BLaER1 (cell line): ENCODE results near the gene AUTS2.
A peak's percentile ranks its signal among the peaks of the same experiment; 100 is the strongest.

ENCODE experiments used
- H3K27ac ChIP-seq: shearing (Covaris generic); formaldehyde crosslinking; 2 replicates; pipeline ENCODE4 v1.8.1; 2022
- H3K27me3 ChIP-seq: shearing (Covaris generic); formaldehyde crosslinking; 2 replicates; pipeline ENCODE4 v1.8.1; 2022
- H3K36me3 ChIP-seq: shearing (Covaris generic); formaldehyde crosslinking; 2 replicates; pipeline ENCODE4 v1.8.1; 2022
- H3K4me1 ChIP-seq: shearing (Covaris generic); formaldehyde crosslinking; 2 replicates; pipeline ENCODE4 v1.8.1; 2022
- H3K4me2 ChIP-seq: shearing (Covaris generic); formaldehyde crosslinking; 2 replicates; pipeline ENCODE4 v1.8.1; 2022
- H3K4me3 ChIP-seq: shearing (Covaris generic); formaldehyde crosslinking; 2 replicates; pipeline ENCODE4 v1.8.1; 2022
- H3K9ac ChIP-seq: shearing (Covaris generic); formaldehyde crosslinking; 2 replicates; pipeline ENCODE4 v1.8.1; 2022
- H3K9me3 ChIP-seq: shearing (Covaris generic); formaldehyde crosslinking; 2 replicates; pipeline ENCODE4 v1.8.1; 2022
- H4K20me1 ChIP-seq: shearing (Covaris generic); formaldehyde crosslinking; 2 replicates; pipeline ENCODE4 v1.8.1; 2022
- Cebpa-rat ChIP-seq: shearing (Covaris generic); IDR thresholded peaks from 2 replicates; pipeline ENCODE4 v1.8.1; 2022

Gene AUTS2

GRCh38 chr7:70717553-70718329 is 1119.5 kb downstream of the AUTS2 start:
- Histone ChIP-seq H4K20me1 (peaks cover 100% of the 10 kb centered on the region), H3K9me3 (peaks cover 8% of the 10 kb centered on the region), H3K4me1 (peaks cover 78% of the 10 kb centered on the region), H3K36me3 (peaks cover 81% of the 10 kb centered on the region), H3K27ac (peak overlapping the region; percentile 15; the same call in 1 of the 2 replicates), H3K4me3 (no peak overlapping the region), H3K4me2 (peak overlapping the region; percentile 52), H3K9ac (no peak overlapping the region), H3K27me3 (no peaks in the 10 kb centered on the region)
- TF ChIP-seq Cebpa-rat, result no peak

GRCh38 chr7:70719125-70719524 is 1120.8 kb downstream of the AUTS2 start:
- no peak for TF ChIP-seq Cebpa-rat
- Histone ChIP-seq H3K9me3 (peaks cover 4% of the 10 kb centered on the region; the same call in 1 of the 2 replicates), H3K9ac (no peak overlapping the region), H3K4me3 (no peak overlapping the region), H4K20me1 (peaks cover 100% of the 10 kb centered on the region), H3K27ac (no peak overlapping the region), H3K27me3 (no peaks in the 10 kb centered on the region), H3K4me1 (peaks cover 86% of the 10 kb centered on the region), H3K4me2 (peak overlapping the region; percentile 37; the same call in 1 of the 2 replicates), H3K36me3 (peaks cover 80% of the 10 kb centered on the region)

- peak overlapping the region; percentile 48 for H3K27ac ChIP-seq
- H4K20me1 ChIP-seq, result peaks cover 100% of the 10 kb centered on the region
- no peak overlapping the region for H3K4me3 ChIP-seq
- peaks cover 85% of the 10 kb centered on the region for H3K4me1 ChIP-seq
- H3K4me2 ChIP-seq, result peak overlapping the region; percentile 48
- peaks cover 79% of the 10 kb centered on the region for H3K36me3 ChIP-seq
- no peak for TF ChIP-seq Cebpa-rat
- no peaks in the 10 kb centered on the region for H3K9me3 ChIP-seq
- peak overlapping the region; percentile 22; the same call in 1 of the 2 replicates for H3K9ac ChIP-seq
- no peaks in the 10 kb centered on the region for H3K27me3 ChIP-seq
These were observed 1122.1 kb downstream of the AUTS2 start for GRCh38 chr7:70720191-70720873.

- peaks cover 85% of the 10 kb centered on the region for H3K4me1 ChIP-seq
- H4K20me1 ChIP-seq, result peaks cover 100% of the 10 kb centered on the region
These were observed 1123.2 kb downstream of the AUTS2 start for GRCh38 chr7:70721500-70721899.

GRCh38 chr7:70723339-70723738 is 1125.1 kb downstream of the AUTS2 start:
- Histone ChIP-seq H3K27ac (no peak overlapping the region), H3K9me3 (no peaks in the 10 kb centered on the region), H3K4me1 (peaks cover 85% of the 10 kb centered on the region), H3K4me3 (no peak overlapping the region), H3K36me3 (peaks cover 82% of the 10 kb centered on the region), H3K9ac (no peak overlapping the region), H4K20me1 (peaks cover 100% of the 10 kb centered on the region), H3K27me3 (no peaks in the 10 kb centered on the region), H3K4me2 (no peak overlapping the region)
- no peak for TF ChIP-seq Cebpa-rat

More at GRCh38 chr7:70721500-70721899, 1123.2 kb downstream of the AUTS2 start:
- Histone ChIP-seq H3K4me3 (no peak overlapping the region), H3K27ac (no peak overlapping the region), H3K27me3 (no peaks in the 10 kb centered on the region), H3K4me2 (no peak overlapping the region), H3K9ac (no peak overlapping the region), H3K36me3 (peaks cover 79% of the 10 kb centered on the region), H3K9me3 (no peaks in the 10 kb centered on the region)
- TF ChIP-seq Cebpa-rat, result no peak

GRCh38 chr7:70725448-70725847 is 1127.2 kb downstream of the AUTS2 start:
- no peak for TF ChIP-seq Cebpa-rat
- Histone ChIP-seq H4K20me1 (peaks cover 100% of the 10 kb centered on the region), H3K4me3 (no peak overlapping the region), H3K36me3 (peaks cover 92% of the 10 kb centered on the region), H3K27ac (no peak overlapping the region), H3K4me2 (0 out of 2 replicates have a peak overlapping the region, but pooled peaks have one; percentile 7), H3K9ac (no peak overlapping the region), H3K9me3 (peaks cover 19% of the 10 kb centered on the region), H3K27me3 (no peaks in the 10 kb centered on the region), H3K4me1 (peaks cover 73% of the 10 kb centered on the region)

GRCh38 chr7:70726294-70726693 is 1128.0 kb downstream of the AUTS2 start:
- no peaks in the 10 kb centered on the region for H3K27me3 ChIP-seq
- H3K4me3 ChIP-seq, result no peak overlapping the region
- no peak overlapping the region for H3K9ac ChIP-seq
- no peak overlapping the region for H3K27ac ChIP-seq
- no peak for TF ChIP-seq Cebpa-rat
- peaks cover 66% of the 10 kb centered on the region for H3K4me1 ChIP-seq
- H4K20me1 ChIP-seq, result peaks cover 100% of the 10 kb centered on the region
- H3K36me3 ChIP-seq, result peaks cover 89% of the 10 kb centered on the region
- peaks cover 22% of the 10 kb centered on the region for H3K9me3 ChIP-seq
- H3K4me2 ChIP-seq, result no peak overlapping the region

DNA sequence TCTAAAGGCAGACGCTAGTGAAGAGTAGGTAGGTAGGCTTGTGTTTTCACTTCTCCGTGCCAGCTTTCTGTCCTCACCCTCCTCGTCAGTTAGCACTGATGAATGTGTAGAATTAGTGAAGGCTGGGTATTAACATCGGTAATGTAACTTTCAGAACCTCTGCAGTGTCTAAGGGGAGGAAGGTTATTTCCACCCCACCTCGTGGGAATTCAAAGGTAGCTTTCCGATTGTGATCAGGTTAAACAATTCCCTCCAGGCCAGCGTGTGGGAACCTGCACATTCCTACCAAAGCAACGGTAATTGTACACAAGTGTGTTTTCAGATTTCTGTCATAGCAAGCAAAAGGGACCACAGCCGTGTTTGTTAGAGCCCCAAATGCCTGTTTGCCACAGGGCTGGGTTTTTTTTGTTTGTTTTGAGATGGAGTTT is 1128.7 kb downstream of the AUTS2 start:
- Histone ChIP-seq H3K4me1 (peaks cover 59% of the 10 kb centered on the region), H3K36me3 (peaks cover 85% of the 10 kb centered on the region), H3K9me3 (peaks cover 22% of the 10 kb centered on the region), H3K27ac (no peak overlapping the region), H3K9ac (no peak overlapping the region), H3K27me3 (no peaks in the 10 kb centered on the region), H3K4me2 (no peak overlapping the region), H4K20me1 (peaks cover 100% of the 10 kb centered on the region), H3K4me3 (no peak overlapping the region)
- TF ChIP-seq Cebpa-rat, result no peak

GRCh38 chr7:70727861-70728260 is 1129.6 kb downstream of the AUTS2 start:
- Histone ChIP-seq H3K36me3 (peaks cover 85% of the 10 kb centered on the region), H3K4me2 (0 out of 2 replicates have a peak overlapping the region, but pooled peaks have one; percentile 28), H4K20me1 (peaks cover 100% of the 10 kb centered on the region), H3K4me3 (no peak overlapping the region), H3K27me3 (no peaks in the 10 kb centered on the region), H3K4me1 (peaks cover 52% of the 10 kb centered on the region), H3K9ac (no peak overlapping the region), H3K27ac (no peak overlapping the region), H3K9me3 (peaks cover 22% of the 10 kb centered on the region)
- TF ChIP-seq Cebpa-rat, result no peak
